K562 (cell line): ENCODE data around the gene UIMC1. TPM values are rescaled to one million over a fixed set of nuclear protein-coding genes. Genes with fewer than 3 reads are reported as not detected.

Source experiments
- ATAC-seq: fragments of 200-7000 bp; cut with Tn5 transposase; 3 replicates; pipeline ENCODE4 v1.9.1; 2020; ENCODE audit warnings: moderate library complexity
- BruUV-seq: library from RNA; stranded (reverse); fragments of 400-500 nt; replicated peaks from 2 replicates; lab custom pipeline; 2021; lab: Mats Ljungman, UMichigan
- CTCF ChIA-PET: fragments of 300-600 bp; formaldehyde crosslinking; extraction: SDS; loops from one replicate; lab custom pipeline; 2021; ENCODE audit warnings: low intra/inter-chr PET ratio; lab: Yijun Ruan, JAX
- POLR2A ChIA-PET: fragments of 300-600, 350-650 bp; sonication (Branson Sonifier 250); formaldehyde crosslinking; extraction: SDS; loops from one replicate; lab custom pipeline; 2021; ENCODE audit warnings: antibody characterized with exemption, inconsistent platforms; lab: Yijun Ruan, JAX
- DNase-seq, 4 experiments: peaks; one replicate each; pipeline versions ENCODE4 v3.0.0 to v3.0.0-alpha.2; 2011 to 2018; ENCODE audit warnings: low spot score in 3 of 4, mixed read lengths in 3 of 4; ENCODE audit errors: extremely low read depth in 1 of 4
- FAIRE-seq: peaks from 2 replicates; lab custom pipeline; 2011; peaks lifted over from hg19 to GRCh38; lab: Jason Lieb, UNC
- H2AFZ ChIP-seq: 2 replicates; pipeline ENCODE4 v1.6.0; 2011; ENCODE audit warnings: low read depth, low read length, control low read depth, inconsistent platforms
- H3K27ac ChIP-seq: fragments of 200-600 bp; 3 replicates; pipeline ENCODE4 v1.8.0; 2011; ENCODE audit warnings: low read depth, mild to moderate bottlenecking, control low read depth, inconsistent platforms, low read length, moderate library complexity, mixed read lengths; ENCODE audit errors: extremely low read depth
- H3K27me3 ChIP-seq, 2 experiments: fragments of 300-600 bp in 1 of 2; 2 replicates in 1 of 2; 3 replicates in 1 of 2; pipeline versions ENCODE4 v1.6.0 to v1.8.0; 2011; ENCODE audit warnings: inconsistent platforms in 2 of 2, low read length in 2 of 2, mild to moderate bottlenecking in 1 of 2, mixed read lengths in 1 of 2, moderate library complexity in 1 of 2; ENCODE audit not compliant: control insufficient read depth in 2 of 2, insufficient read depth in 2 of 2
- H3K36me3 ChIP-seq: fragments of 300-600 bp; 3 replicates; pipeline ENCODE4 v1.8.0; 2011; ENCODE audit warnings: mild to moderate bottlenecking, low read length, inconsistent platforms; ENCODE audit not compliant: control insufficient read depth, insufficient read depth
- H3K4me1 ChIP-seq, 2 experiments: fragments of 200-600 bp in 1 of 2; replicated peaks in 1 of 2; 2 replicates in 1 of 2; 3 replicates in 1 of 2; pipeline versions ENCODE4 v1.5.1 to v1.8.0; 2011; ENCODE audit warnings: inconsistent platforms in 2 of 2, low read length in 2 of 2, mild to moderate bottlenecking in 1 of 2, mixed read lengths in 1 of 2, moderate library complexity in 1 of 2; ENCODE audit not compliant: control insufficient read depth in 2 of 2, insufficient read depth in 2 of 2
- H3K4me2 ChIP-seq: 2 replicates; pipeline ENCODE4 v1.6.1; 2011; ENCODE audit warnings: low read length, control low read depth, inconsistent platforms, mixed read lengths; ENCODE audit not compliant: insufficient read depth
- H3K4me3 ChIP-seq: fragments of 200-600 bp; sonication (generic), shearing (Covaris generic); 2 replicates; pipeline ENCODE4 v1.5.1; 2016; ENCODE audit warnings: control low read depth, inconsistent platforms
- H3K79me2 ChIP-seq: fragments of 200-600 bp; 3 replicates; pipeline ENCODE4 v1.8.0; 2011; ENCODE audit warnings: low read length, inconsistent platforms; ENCODE audit not compliant: control insufficient read depth, insufficient read depth
- H3K9ac ChIP-seq, 2 experiments: 2 replicates each; pipeline versions ENCODE4 v1.6.0 to v1.6.1; 2011; ENCODE audit warnings: low read depth in 2 of 2, low read length in 2 of 2, control low read depth in 1 of 2, inconsistent platforms in 1 of 2, mild to moderate bottlenecking in 1 of 2, mixed read lengths in 1 of 2; ENCODE audit not compliant: insufficient read depth in 1 of 2
- H3K9me1 ChIP-seq: one replicate; pipeline ENCODE4 v1.6.0; 2011; ENCODE audit warnings: inconsistent platforms, mild to moderate bottlenecking, low read length, moderate library complexity; ENCODE audit not compliant: control insufficient read depth, insufficient read depth
- H3K9me3 ChIP-seq: replicated peaks from 2 replicates; pipeline ENCODE4 v1.5.1; 2011; ENCODE audit warnings: low read depth, low read length, inconsistent platforms; ENCODE audit not compliant: control insufficient read depth, insufficient read depth
- H4K20me1 ChIP-seq: replicated peaks from 2 replicates; pipeline ENCODE4 v1.6.1; 2011; ENCODE audit warnings: low read length, inconsistent platforms, mixed read lengths; ENCODE audit not compliant: control insufficient read depth, insufficient read depth
- ARID1B ChIP-seq: fragments of 450-650 bp; IDR thresholded peaks from 2 replicates; pipeline ENCODE4 v1.6.1; 2016; ENCODE audit warnings: antibody characterized with exemption, mild to moderate bottlenecking, inconsistent platforms
- ATF3 ChIP-seq, 2 experiments: fragments of 450-650 bp in 1 of 2; sonication (generic) in 1 of 2; formaldehyde crosslinking in 1 of 2; IDR thresholded peaks in 1 of 2; conservative IDR thresholded peaks in 1 of 2; 2 replicates each; pipeline versions ENCODE4 v1.6.1 to v1.8.1; 2016 to 2023; ENCODE audit warnings: mild to moderate bottlenecking in 2 of 2, moderate library complexity in 2 of 2, inconsistent platforms in 1 of 2, missing genetic modification reagents in 1 of 2
- CTBP1 ChIP-seq: fragments of 450-650 bp; IDR thresholded peaks from 2 replicates; pipeline ENCODE4 v1.6.1; 2016; ENCODE audit warnings: borderline replicate concordance
- DPF2 ChIP-seq: fragments of 450-650 bp; IDR thresholded peaks from 2 replicates; pipeline ENCODE4 v1.6.1; 2016
- FOSL1 ChIP-seq: fragments of 200-800 bp; sonication (Bioruptor generic); conservative IDR thresholded peaks from 2 replicates; pipeline ENCODE4 v1.6.1; 2016; ENCODE audit warnings: missing genetic modification characterization, missing compliant biosample characterization
- GATA2 ChIP-seq: sonication (generic); formaldehyde crosslinking; IDR thresholded peaks from 2 replicates; pipeline ENCODE4 v1.4.0; 2020; ENCODE audit warnings: mild to moderate bottlenecking, missing genetic modification reagents
- HDGF ChIP-seq: fragments of 450-650 bp; IDR thresholded peaks from 2 replicates; pipeline ENCODE4 v1.6.1; 2016
- JUND ChIP-seq, 2 experiments: IDR thresholded peaks; 2 replicates in 1 of 2; 3 replicates in 1 of 2; pipeline ENCODE4 v1.6.1; 2011; ENCODE audit warnings: borderline replicate concordance in 2 of 2, low read depth in 2 of 2, low read length in 2 of 2, improper control_type of control experiment in 1 of 2, missing biosample characterization in 1 of 2, missing genetic modification characterization in 1 of 2, missing genetic modification reagents in 1 of 2
- KDM1A ChIP-seq, 2 experiments: fragments of 450-650 bp; IDR thresholded peaks; 2 replicates each; pipeline ENCODE4 v1.6.1; 2016; ENCODE audit warnings: mild to moderate bottlenecking in 2 of 2
- MEF2A ChIP-seq: IDR thresholded peaks from 2 replicates; pipeline ENCODE4 v1.6.1; 2011; ENCODE audit warnings: low read depth, mild to moderate bottlenecking, low read length, moderate library complexity; ENCODE audit not compliant: control insufficient read depth
- MTA1 ChIP-seq: fragments of 450-650 bp; IDR thresholded peaks from 2 replicates; pipeline ENCODE4 v1.6.1; 2017; ENCODE audit warnings: borderline replicate concordance
- NRF1 ChIP-seq, 2 experiments: fragments of 450-650 bp; IDR thresholded peaks in 1 of 2; conservative IDR thresholded peaks in 1 of 2; 2 replicates each; pipeline ENCODE4 v1.6.1; 2014; ENCODE audit warnings: mild to moderate bottlenecking in 2 of 2
- TFAM ChIP-seq: fragments of 250-450 bp; sonication (Bioruptor Pico); conservative IDR thresholded peaks from 2 replicates; pipeline ENCODE4 v1.5.0; 2021; ENCODE audit warnings: mild to moderate bottlenecking, moderate library complexity
- TGIF2 ChIP-seq: sonication (generic); formaldehyde crosslinking; IDR thresholded peaks from 2 replicates; pipeline ENCODE4 v1.8.1; 2022; ENCODE audit warnings: mild to moderate bottlenecking, missing genetic modification reagents, moderate library complexity
- ZEB2 ChIP-seq: fragments of 450-650 bp; IDR thresholded peaks from 2 replicates; pipeline ENCODE4 v1.6.1; 2016
- ZFP36 ChIP-seq: fragments of 150-350 bp; IDR thresholded peaks from 2 replicates; pipeline ENCODE4 v1.6.1; 2018; ENCODE audit warnings: low read length, low read depth; ENCODE audit not compliant: partially characterized antibody
- WGBS: fragments of 100-300 bp; shearing (Covaris generic); methylation state at CpG from one replicate; pipeline ENCODE4 v1.1.6; 2016; ENCODE audit warnings: low coverage, mixed read lengths; ENCODE audit not compliant: insufficient coverage; ENCODE audit errors: missing lambda C conversion rate; 5-methylcytosine and 5-hydroxymethylcytosine counted together
- in situ Hi-C: fragments of 300-500 bp; cut with MboI; formaldehyde crosslinking; loops from 4 replicates; pipeline ENCODE4 v1.15.0; 2018; ENCODE audit warnings: inconsistent platforms, mixed read lengths
- intact Hi-C: fragments of 100-400 bp; cut with micrococcal nuclease; formaldehyde crosslinking; loops from 2 replicates; pipeline ENCODE4 v1.14.2; 2022
- polyA plus RNA-seq, 8 experiments: library from polyadenylated mRNA; depleted of rRNA in 4 of 8; stranded (reverse) in 5 of 8; unstranded in 3 of 8; fragments of >200 nt; fragmentation: Nextera tagmentation in 2 of 8; fragmentation: Illumina TruSeq in 1 of 8; extraction: Ambion mirVana in 2 of 8; extraction: Trizol in 1 of 8; gene quantifications; 2 replicates each; pipeline versions ENCODE4 v1.2.1 to v1.2.3, GENCODE V29; 2011 to 2014; ENCODE audit warnings: inconsistent platforms in 1 of 8, missing spikeins in 1 of 8
- total RNA-seq, 7 experiments: library from RNA; depleted of rRNA in 6 of 7; stranded (reverse); fragments of >200 nt in 6 of 7; fragmentation: Illumina TruSeq in 2 of 7; extraction: Trizol in 2 of 7; gene quantifications; 2 replicates each; pipeline versions ENCODE4 v1.2.1 to v1.2.3, GENCODE V29; 2011 to 2021; ENCODE audit warnings: low replicate concordance in 1 of 7
- TF ChIP-seq, protein P1 (sequence below): sonication (generic); formaldehyde crosslinking; IDR thresholded peaks from 2 replicates; pipeline ENCODE4 v1.8.0; 2022; ENCODE audit warnings: missing genetic modification reagents, mild to moderate bottlenecking, moderate library complexity, borderline replicate concordance
- TF ChIP-seq, protein P2 (sequence below): fragments of 250-450 bp; sonication (Bioruptor Pico); IDR thresholded peaks from 2 replicates; pipeline ENCODE4 v1.8.0; 2022; ENCODE audit warnings: moderate library complexity, mild to moderate bottlenecking, inconsistent platforms
- TF ChIP-seq, protein P3 (sequence below): fragments of 450-650 bp; formaldehyde crosslinking; IDR thresholded peaks from 2 replicates; pipeline ENCODE4 v1.4.0; 2020; ENCODE audit warnings: mild to moderate bottlenecking, moderate library complexity

UIMC1 gene
- total and polyA plus RNA-seq, 9 of the 15 experiments (the other 6 are each of a cell fraction or from before 2014, with no cell fraction given): 14.9 to 51.7 (median 36.8) TPM

DNA sequence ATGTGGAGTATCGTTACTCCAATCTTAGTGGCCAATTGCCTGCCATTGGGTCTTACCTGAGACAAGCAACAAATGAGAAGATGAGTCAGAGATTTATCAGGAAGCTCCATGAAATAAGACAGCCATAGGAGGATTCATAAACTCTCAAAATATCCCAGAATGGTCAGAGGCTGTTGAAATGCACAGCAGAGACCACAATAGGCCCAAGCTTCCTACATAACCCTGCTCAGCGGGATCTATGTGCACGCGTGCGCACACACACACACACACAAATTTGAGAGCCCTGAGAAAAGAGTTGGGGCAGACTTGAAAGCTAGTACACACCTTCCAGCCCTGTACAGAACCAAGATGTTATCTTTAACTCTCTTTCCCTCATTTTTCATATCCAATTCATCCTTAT is 9.8 kb downstream of the UIMC1 start:
- H4K20me1 ChIP-seq: peaks cover 29% of the 10 kb centered on the region
- FAIRE-seq: no peak
- no peaks in the 10 kb centered on the region for H3K27me3 ChIP-seq
- H3K79me2 ChIP-seq: peaks cover 89% of the 10 kb centered on the region
- H3K9ac ChIP-seq: no peak overlapping the region
- peaks cover 12% of the 10 kb centered on the region; the same call in 2 of the 3 replicates for H3K36me3 ChIP-seq
- peaks cover 4% of the 10 kb centered on the region for H3K9me3 ChIP-seq
- H3K4me3 ChIP-seq: no peak overlapping the region
- 19% methylated on average over 5 of the region's 5 CpGs for WGBS
- H3K4me1 ChIP-seq: peaks cover 26 to 31% of the 10 kb centered on the region in 2 experiments
- ChIA-PET POLR2A (interaction anchor here (0.6 to 4.0 kb wide), 5 partner anchors 8 to 137 kb away, joined by 3 to 45 read pairs (median 5); partner anchors contain the start of genes NSD1, UIMC1 and ZNF346), CTCF (no interaction called here)
- intact Hi-C loops (no loop called here), in situ Hi-C loops (no loop called here)
- peak in 1 of 4 experiments; percentile 44 for DNase-seq
- H3K27ac ChIP-seq: peak overlapping the region; percentile 38; the same call in 2 of the 3 replicates
- H2AFZ ChIP-seq: no peak overlapping the region
- ATAC-seq: peak; percentile 21
- peak overlapping the region; percentile 15; the same call in 1 of the 2 replicates for H3K4me2 ChIP-seq
- no TSS peak for BruUV-seq
- H3K9me1 ChIP-seq: peaks cover 7% of the 10 kb centered on the region
- TF ChIP-seq JUND (IDR thresholded peaks at IDR 0.05; ENCODE audit: borderline replicate concordance, low read depth, low read length): peak; percentile 38; the same call in 1 of the 2 replicates
- 0 out of 3 replicates have a peak, but pooled peaks have one; percentile 19 for TF ChIP-seq JUND (tag; IDR thresholded peaks at IDR 0.05; ENCODE audit: borderline replicate concordance, low read depth, low read length)
- peak; percentile 10; the same call in 1 of the 2 replicates for TF ChIP-seq CTBP1
- 0 out of 2 replicates have a peak, but pooled peaks have one; percentile 13 for TF ChIP-seq MTA1
- peak; percentile 39; the same call in 1 of the 2 replicates for TF ChIP-seq ZEB2
- no peak for TF ChIP-seq HDGF
- 0 out of 4 replicates have a peak, but pooled peaks of 1 of the 2 experiments have one; percentile 4 for TF ChIP-seq KDM1A (IDR thresholded peaks at IDR 0.05)
- TF ChIP-seq GATA2: 0 out of 2 replicates have a peak, but pooled peaks have one; percentile 12
- TF ChIP-seq TFAM (CRISPR knock-in tag): no peak
- peak; percentile 60 for TF ChIP-seq FOSL1 (tag)
- no peak for TF ChIP-seq TGIF2 (CRISPR knock-in tag)
- TF ChIP-seq, protein P1, sequence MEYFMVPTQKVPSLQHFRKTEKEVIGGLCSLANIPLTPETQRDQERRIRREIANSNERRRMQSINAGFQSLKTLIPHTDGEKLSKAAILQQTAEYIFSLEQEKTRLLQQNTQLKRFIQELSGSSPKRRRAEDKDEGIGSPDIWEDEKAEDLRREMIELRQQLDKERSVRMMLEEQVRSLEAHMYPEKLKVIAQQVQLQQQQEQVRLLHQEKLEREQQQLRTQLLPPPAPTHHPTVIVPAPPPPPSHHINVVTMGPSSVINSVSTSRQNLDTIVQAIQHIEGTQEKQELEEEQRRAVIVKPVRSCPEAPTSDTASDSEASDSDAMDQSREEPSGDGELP (CRISPR knock-in tag): 0 out of 2 replicates have a peak, but pooled peaks have one; percentile 20
- no peak; the same call in 1 of the 2 replicates for TF ChIP-seq DPF2
- TF ChIP-seq ARID1B: 0 out of 2 replicates have a peak, but pooled peaks have one; percentile 34
- peak; percentile 40 for TF ChIP-seq ZFP36
- peak; percentile 50 to 68 for TF ChIP-seq NRF1 (conservative IDR thresholded peaks at IDR 0.05 in 1 of 2, IDR thresholded peaks at IDR 0.05 in 1 of 2)
- TF ChIP-seq ATF3 (IDR thresholded peaks at IDR 0.05): peak; percentile 43; the same call in 1 of the 2 replicates
- TF ChIP-seq ATF3 (CRISPR knock-in tag; conservative IDR thresholded peaks at IDR 0.05): no peak
- TF ChIP-seq, protein P2, sequence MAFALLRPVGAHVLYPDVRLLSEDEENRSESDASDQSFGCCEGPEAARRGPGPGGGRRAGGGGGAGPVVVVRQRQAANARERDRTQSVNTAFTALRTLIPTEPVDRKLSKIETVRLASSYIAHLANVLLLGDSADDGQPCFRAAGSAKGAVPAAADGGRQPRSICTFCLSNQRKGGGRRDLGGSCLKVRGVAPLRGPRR (CRISPR knock-in tag): no peak
- TF ChIP-seq, protein P3, sequence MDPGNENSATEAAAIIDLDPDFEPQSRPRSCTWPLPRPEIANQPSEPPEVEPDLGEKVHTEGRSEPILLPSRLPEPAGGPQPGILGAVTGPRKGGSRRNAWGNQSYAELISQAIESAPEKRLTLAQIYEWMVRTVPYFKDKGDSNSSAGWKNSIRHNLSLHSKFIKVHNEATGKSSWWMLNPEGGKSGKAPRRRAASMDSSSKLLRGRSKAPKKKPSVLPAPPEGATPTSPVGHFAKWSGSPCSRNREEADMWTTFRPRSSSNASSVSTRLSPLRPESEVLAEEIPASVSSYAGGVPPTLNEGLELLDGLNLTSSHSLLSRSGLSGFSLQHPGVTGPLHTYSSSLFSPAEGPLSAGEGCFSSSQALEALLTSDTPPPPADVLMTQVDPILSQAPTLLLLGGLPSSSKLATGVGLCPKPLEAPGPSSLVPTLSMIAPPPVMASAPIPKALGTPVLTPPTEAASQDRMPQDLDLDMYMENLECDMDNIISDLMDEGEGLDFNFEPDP (CRISPR knock-in tag): no peak
- TF ChIP-seq MEF2A: no peak
